Activated naive CD8-positive, alpha-beta T cell treated with anti-CD3 and anti-CD28 coated beads for 36 hours (primary cell): ENCODE measurements around the gene MTTP. TPM values are rescaled to one million over a fixed set of nuclear protein-coding genes. Genes with fewer than 3 reads are reported as not detected.

Source experiments
- DNase-seq: peaks from one replicate; pipeline ENCODE4 v3.0.0; 2021
- H3K27ac Mint-ChIP-seq: one replicate; pipeline ENCODE4 v1.8.0; 2022; ENCODE audit warnings: mild to moderate bottlenecking, moderate library complexity, mixed read lengths
- H3K27me3 Mint-ChIP-seq: one replicate; pipeline ENCODE4 v1.8.0; 2022; ENCODE audit warnings: mild to moderate bottlenecking, mixed read lengths
- H3K36me3 Mint-ChIP-seq: one replicate; pipeline ENCODE4 v1.8.0; 2021; ENCODE audit warnings: mild to moderate bottlenecking, mixed read lengths
- H3K4me1 Mint-ChIP-seq: one replicate; pipeline ENCODE4 v1.8.0; 2021; ENCODE audit warnings: mixed read lengths
- H3K4me3 Mint-ChIP-seq: one replicate; pipeline ENCODE4 v1.8.0; 2022; ENCODE audit warnings: mild to moderate bottlenecking, moderate library complexity, mixed read lengths
- H3K9me3 Mint-ChIP-seq: one replicate; pipeline ENCODE4 v1.8.0; 2022; ENCODE audit warnings: mixed read lengths
- total RNA-seq, 2 experiments: library from RNA; stranded (reverse); gene quantifications; one replicate each; pipeline ENCODE4 v1.2.3, GENCODE V29; 2021

MTTP gene
- total RNA-seq, 2 experiments from 2014 or later = 0.34 to 0.47 TPM

DNA sequence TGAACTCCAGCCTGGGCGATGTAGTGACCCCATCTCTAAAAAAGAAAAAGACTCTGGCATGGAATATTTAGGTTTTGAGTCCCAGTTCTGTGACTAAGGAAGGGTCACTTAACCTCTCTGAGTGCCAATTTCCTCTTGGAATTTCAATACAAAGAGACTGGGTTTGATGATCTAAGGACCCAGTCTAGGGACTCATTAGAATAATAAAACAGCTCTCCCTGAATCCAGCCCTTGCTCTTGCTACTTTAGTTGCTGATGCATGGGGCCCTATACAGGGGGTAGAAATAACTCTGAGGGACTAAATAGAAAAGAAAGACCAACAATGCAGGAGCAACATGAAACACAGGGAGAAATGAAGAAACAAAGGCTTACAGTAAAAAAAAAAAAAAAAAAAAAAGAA is 70.4 kb downstream of the MTTP start:
- H3K27me3 Mint-ChIP-seq = peaks cover 12% of the 10 kb centered on the region
- no peaks in the 10 kb centered on the region for H3K36me3 Mint-ChIP-seq
- no peak for DNase-seq
- no peaks in the 10 kb centered on the region for H3K9me3 Mint-ChIP-seq
- no peak overlapping the region for H3K4me3 Mint-ChIP-seq
- no peaks in the 10 kb centered on the region for H3K4me1 Mint-ChIP-seq
- no peak overlapping the region for H3K27ac Mint-ChIP-seq

DNA sequence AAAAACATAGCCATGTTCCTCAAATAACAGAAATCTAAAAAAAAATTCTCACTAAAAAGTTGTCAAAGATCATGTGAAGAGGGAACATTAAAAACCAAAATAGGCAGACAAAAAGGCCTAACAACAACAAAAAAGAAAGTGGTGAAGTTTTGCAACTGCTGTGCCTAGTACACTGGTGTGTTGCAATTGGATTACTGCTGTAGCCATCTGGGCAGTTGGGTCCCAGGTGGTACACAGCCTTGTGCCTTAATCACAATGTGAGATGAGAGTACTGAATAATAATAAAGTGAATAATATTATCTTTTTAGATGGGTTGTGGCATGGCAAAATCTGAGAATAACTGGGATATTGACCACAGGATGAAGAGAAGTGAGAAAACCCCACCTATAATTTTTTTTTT is 71.0 kb downstream of the MTTP start:
- Mint-ChIP-seq H3K4me1 (no peaks in the 10 kb centered on the region), H3K27ac (no peak overlapping the region), H3K36me3 (no peaks in the 10 kb centered on the region), H3K4me3 (no peak overlapping the region), H3K27me3 (peaks cover 6% of the 10 kb centered on the region), H3K9me3 (no peaks in the 10 kb centered on the region)
- DNase-seq = no peak

DNA sequence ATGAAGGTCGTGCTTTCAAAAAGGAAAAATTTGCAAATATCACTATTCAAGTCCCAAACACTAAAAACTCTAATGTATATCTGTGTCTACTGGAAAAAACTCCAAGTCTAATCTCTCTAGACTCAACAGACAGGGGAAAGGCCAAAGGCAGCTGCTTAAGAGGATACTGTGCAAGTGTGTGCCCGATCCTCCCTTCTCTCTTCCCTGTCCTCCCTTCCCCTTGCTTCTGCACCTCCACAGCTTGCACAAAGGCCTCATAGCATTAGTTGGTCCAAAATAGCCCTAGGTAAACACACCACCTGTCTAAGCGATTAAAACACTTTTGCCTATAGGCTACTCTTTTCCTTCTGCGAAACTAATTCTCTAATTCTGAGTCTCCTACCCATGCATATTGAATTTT is 72.4 kb downstream of the MTTP start:
- Mint-ChIP-seq H3K9me3 (no peaks in the 10 kb centered on the region), H3K4me1 (no peaks in the 10 kb centered on the region), H3K27ac (no peak overlapping the region), H3K27me3 (peaks cover 2% of the 10 kb centered on the region), H3K36me3 (no peaks in the 10 kb centered on the region), H3K4me3 (no peak overlapping the region)
- no peak for DNase-seq

DNA sequence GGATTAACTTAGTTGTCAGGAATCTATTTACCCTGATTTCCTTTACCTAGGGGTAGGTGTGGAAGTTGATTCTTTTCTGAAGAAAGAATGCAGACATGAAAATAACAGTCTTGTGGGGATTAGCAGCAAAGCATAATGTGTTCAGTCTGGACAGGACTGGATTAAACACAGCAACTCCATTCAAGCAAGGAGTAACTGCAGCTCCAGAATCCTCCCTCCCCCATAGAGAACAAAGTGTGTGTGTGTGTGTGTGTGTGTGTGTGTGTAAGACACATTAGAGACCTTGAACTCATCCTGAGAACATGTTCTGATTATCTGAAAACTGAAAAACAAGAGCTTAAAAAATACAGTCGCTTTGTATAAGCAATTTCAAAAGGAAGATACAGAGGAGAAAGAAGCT is 73.7 kb downstream of the MTTP start:
- H3K4me3 Mint-ChIP-seq = no peak overlapping the region
- no peak for DNase-seq
- no peaks in the 10 kb centered on the region for H3K4me1 Mint-ChIP-seq
- no peaks in the 10 kb centered on the region for H3K9me3 Mint-ChIP-seq
- H3K27me3 Mint-ChIP-seq = no peaks in the 10 kb centered on the region
- H3K27ac Mint-ChIP-seq = no peak overlapping the region
- H3K36me3 Mint-ChIP-seq = no peaks in the 10 kb centered on the region

DNA sequence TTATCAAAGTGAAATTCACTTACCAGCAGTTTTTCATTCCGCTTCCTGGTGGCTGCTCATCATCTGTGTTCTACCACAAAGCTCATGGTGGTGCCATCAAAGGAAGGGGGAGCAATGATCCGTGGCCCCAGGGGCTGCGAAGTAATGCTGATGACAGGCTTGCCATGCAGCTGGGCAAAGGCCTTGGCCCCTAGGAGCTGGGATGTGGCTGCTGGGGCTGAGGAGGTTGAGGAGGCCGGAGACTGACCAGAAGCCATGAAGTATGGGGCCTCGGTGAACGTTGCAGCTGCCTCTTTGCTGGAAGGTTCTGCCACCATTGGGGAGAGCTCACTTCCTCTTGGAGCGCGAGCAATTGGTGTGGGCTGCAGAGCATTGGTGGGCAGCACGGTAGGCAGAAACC is 74.6 kb downstream of the MTTP start:
- no peaks in the 10 kb centered on the region for H3K36me3 Mint-ChIP-seq
- peaks cover 3% of the 10 kb centered on the region for H3K27me3 Mint-ChIP-seq
- DNase-seq = no peak
- no peak overlapping the region for H3K4me3 Mint-ChIP-seq
- H3K4me1 Mint-ChIP-seq = no peaks in the 10 kb centered on the region
- H3K27ac Mint-ChIP-seq = no peak overlapping the region
- H3K9me3 Mint-ChIP-seq = no peaks in the 10 kb centered on the region

DNA sequence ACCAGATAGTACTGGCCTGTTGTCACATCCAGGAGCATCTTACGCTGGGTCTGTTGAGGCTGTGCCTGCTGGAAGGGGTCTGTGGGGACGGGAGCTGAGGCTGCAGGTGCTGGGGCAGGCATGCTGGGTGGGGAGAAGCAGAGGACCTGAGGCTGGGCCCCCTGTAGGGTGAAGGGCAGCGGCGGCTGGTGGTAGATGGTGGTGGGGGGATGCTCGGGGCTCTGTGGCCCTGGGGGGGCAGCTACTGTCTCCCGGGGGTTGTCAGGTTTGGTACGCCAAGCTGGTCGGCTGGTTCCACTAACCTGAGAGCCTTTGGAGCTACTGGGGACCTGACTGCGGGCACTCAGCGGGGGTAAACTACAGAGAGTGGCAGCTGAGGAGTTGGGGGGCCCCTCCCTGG is 75.2 kb downstream of the MTTP start:
- H3K4me3 Mint-ChIP-seq = no peak overlapping the region
- H3K36me3 Mint-ChIP-seq = no peaks in the 10 kb centered on the region
- DNase-seq = no peak
- H3K4me1 Mint-ChIP-seq = no peaks in the 10 kb centered on the region
- peaks cover 3% of the 10 kb centered on the region for H3K27me3 Mint-ChIP-seq
- no peak overlapping the region for H3K27ac Mint-ChIP-seq
- H3K9me3 Mint-ChIP-seq = no peaks in the 10 kb centered on the region

DNA sequence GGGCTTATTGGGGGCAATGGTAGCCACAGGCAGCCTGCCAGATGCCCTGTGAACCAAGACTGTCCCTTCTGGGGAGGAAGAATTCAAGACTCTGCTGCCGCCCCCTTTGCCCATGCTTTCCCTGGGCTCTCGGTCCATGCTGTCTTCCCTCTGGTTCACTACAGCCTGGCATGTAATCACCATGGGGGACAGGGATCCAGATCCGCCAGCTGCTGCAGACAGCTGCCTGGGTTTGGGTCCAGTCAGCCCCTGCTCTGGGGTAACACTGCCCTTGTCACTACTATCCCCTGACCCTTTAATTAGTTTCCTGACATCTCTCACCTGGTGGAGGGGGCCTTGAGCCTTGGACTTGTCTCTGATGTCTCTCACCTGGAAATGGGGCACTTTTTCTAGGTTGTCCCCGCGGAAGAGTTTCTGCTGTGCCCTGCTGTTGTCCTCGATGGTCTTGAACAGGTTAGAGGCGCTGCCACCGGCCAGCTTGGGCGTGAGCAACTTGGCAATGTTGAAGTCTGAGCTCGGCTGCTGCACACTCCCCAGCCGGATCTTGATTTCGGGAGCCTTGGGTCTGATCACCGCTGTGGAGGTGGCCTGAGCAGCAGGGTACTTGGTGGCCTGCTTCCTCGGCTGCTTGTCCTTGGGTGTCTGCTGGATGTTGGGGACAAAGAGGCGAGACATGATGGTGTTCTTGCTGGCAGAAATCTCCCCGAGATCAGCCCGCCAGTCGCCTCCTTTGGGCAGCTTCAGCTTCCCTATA is 76.6 kb downstream of the MTTP start:
- H3K9me3 Mint-ChIP-seq = no peaks in the 10 kb centered on the region
- H3K27me3 Mint-ChIP-seq = peaks cover 3% of the 10 kb centered on the region
- no peaks in the 10 kb centered on the region for H3K36me3 Mint-ChIP-seq
- H3K4me3 Mint-ChIP-seq = no peak overlapping the region
- DNase-seq = no peak
- no peaks in the 10 kb centered on the region for H3K4me1 Mint-ChIP-seq
- no peak overlapping the region for H3K27ac Mint-ChIP-seq

DNA sequence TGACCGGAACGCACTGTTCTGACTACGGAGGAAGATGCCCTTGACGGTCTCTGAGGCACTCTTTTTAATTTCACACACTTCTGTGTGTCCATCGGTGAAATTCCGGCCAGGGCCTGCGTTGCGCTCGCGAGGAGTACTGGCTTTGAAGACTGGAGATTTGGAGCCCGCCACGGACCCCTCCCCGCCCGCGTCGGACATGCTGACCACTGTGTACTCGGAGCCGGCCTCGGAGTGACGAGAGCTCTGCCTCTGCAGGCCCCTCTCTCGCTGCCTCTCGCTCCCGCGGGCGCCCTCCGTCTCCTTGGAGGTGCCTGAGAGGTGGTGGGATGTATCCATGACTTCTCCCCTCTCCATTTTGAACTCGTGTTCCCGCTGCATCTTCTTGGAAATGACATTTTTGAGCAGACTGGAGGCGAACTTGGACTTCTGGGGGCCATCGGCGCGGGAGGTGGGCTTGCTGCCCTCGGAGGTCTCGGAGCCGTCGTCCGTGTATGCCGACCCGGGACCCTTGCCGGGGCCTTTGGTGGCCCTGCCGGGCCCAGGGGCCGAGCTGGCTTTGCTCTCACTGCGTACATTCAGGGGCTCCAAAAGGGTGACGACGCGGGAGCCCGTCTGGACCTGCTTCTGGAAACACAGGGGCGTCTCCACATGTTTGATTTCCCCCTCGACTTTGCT is 77.3 kb downstream of the MTTP start:
- no peaks in the 10 kb centered on the region for H3K9me3 Mint-ChIP-seq
- H3K4me1 Mint-ChIP-seq = no peaks in the 10 kb centered on the region
- DNase-seq = no peak
- H3K36me3 Mint-ChIP-seq = no peaks in the 10 kb centered on the region
- H3K4me3 Mint-ChIP-seq = no peak overlapping the region
- no peak overlapping the region for H3K27ac Mint-ChIP-seq
- H3K27me3 Mint-ChIP-seq = peaks cover 3% of the 10 kb centered on the region

DNA sequence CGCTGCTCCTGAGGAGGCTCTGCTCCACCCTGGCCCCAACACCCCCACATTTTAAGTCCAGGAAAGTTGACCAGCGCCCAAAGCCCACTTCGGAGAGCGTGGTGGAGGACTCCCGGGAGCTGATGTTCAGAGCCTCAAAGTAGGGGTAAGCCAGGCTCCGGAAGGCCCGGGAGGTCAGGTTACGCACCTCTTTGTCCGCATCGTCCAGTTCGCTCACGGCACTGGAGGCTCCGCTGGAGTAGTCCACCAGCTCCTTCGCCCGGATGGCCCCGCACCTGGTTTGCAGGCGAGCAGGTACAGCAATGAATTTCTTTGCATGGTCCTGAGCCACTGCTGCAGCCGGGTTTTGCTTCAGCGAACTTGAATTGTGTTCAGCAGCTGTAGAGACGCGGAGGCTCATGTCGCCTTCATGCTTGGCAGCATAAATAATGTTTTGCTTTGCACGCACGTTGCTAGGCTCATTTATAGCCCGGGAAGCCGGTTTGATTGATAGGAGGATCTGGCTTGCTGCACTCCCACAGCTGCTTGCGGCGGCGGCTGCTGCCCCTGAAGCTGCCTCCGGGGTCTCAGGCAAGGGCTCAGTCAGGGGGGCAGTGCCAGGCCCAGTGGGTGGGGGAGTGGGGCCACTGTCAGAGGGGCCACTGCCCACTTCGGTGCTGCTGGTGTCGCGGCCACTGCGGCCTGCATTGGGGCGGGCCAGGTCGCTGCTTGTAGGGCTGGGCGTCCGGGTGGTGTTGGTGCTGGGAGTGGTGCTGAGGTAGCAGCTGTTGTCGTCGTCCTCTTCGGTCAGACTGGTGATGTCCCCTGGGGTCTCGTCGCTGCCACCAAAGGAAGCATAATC is 78.2 kb downstream of the MTTP start:
- Mint-ChIP-seq H3K27ac (no peak overlapping the region), H3K9me3 (no peaks in the 10 kb centered on the region), H3K4me3 (no peak overlapping the region), H3K4me1 (no peaks in the 10 kb centered on the region), H3K36me3 (no peaks in the 10 kb centered on the region), H3K27me3 (peaks cover 3% of the 10 kb centered on the region)
- DNase-seq = no peak

DNA sequence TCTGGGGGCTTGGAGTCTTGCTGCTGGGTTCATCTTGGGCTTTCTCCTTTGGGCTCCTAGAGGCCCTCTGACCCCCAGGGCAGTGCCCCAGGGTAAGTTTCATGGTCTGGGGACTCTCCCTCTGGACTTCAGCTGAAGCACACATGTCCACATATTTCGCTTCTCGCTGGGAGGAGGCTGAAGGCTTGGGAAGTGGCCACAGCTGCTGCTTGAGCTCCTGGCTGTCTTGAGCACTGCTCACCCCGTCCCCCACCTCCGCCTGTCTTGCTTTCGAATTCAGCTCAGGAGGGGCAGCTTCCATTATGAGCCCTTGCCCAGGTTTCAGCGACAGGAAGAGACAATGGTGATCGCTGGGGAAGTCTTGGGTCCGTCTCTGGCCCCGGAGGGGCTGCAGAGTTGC is 79.3 kb downstream of the MTTP start:
- H3K4me3 Mint-ChIP-seq = no peak overlapping the region
- H3K27me3 Mint-ChIP-seq = peaks cover 3% of the 10 kb centered on the region
- no peaks in the 10 kb centered on the region for H3K4me1 Mint-ChIP-seq
- DNase-seq = no peak
- H3K36me3 Mint-ChIP-seq = no peaks in the 10 kb centered on the region
- H3K27ac Mint-ChIP-seq = no peak overlapping the region
- H3K9me3 Mint-ChIP-seq = no peaks in the 10 kb centered on the region

DNA sequence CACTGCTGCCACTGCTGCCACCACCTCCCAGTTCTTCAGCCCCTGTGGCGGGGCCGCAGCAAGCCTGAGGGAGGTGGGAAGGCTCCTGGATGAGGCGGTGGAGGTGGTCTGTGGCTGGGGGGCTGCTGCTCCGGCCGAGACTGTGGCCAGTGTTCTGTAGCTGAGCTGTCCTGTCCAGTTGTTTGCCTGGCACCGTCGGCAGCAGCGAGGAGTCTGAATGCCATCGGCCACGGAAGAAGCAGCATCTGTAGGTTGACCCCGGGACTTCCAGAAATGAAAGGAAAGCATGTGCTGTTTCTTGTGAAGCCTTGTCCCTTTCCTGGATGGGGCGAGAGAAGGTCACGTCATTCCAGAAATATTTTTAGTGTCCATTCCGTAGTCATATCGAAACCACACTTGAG is 79.7 kb downstream of the MTTP start:
- Mint-ChIP-seq H3K4me1 (no peaks in the 10 kb centered on the region), H3K36me3 (no peaks in the 10 kb centered on the region), H3K4me3 (no peak overlapping the region), H3K9me3 (no peaks in the 10 kb centered on the region), H3K27me3 (peaks cover 3% of the 10 kb centered on the region), H3K27ac (no peak overlapping the region)
- DNase-seq = no peak

DNA sequence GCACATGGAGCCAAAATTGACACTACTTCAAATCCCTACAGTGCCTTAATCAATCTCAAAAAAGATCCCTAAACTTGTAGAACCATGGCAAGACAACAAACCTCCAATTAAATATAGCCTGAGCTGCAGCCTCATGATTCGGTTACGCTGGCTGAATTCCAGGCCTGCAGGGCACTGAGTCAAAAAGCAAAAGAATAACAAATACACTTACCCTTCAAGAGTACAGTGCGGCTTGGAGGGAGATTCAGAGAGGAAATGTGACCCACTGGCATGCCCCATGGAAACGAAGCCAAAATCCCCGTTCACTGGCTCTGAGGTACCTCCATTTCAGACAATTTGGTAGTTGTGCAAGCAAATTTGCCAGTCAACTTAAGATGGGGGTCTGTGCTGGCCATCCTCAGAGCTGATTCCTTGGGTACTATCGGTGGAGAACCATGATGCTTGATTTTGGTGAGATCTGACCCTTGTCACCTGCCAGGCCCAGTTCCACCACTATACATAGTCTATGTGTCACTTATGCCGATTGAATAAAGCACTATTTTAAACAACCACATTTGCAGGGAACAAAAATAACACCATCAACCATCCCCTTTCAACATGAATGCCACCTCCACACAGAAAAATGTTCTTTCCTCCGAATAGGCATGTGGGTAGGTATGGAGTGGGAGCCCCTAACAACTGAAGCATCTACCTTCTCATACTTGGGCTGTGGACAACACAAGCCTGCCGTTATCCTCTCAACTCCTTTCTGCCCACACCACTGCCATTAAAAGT is 80.9 kb downstream of the MTTP start:
- Mint-ChIP-seq H3K4me3 (no peak overlapping the region), H3K27me3 (peaks cover 3% of the 10 kb centered on the region), H3K27ac (no peak overlapping the region), H3K36me3 (no peaks in the 10 kb centered on the region), H3K4me1 (no peaks in the 10 kb centered on the region), H3K9me3 (no peaks in the 10 kb centered on the region)
- no peak for DNase-seq

DNA sequence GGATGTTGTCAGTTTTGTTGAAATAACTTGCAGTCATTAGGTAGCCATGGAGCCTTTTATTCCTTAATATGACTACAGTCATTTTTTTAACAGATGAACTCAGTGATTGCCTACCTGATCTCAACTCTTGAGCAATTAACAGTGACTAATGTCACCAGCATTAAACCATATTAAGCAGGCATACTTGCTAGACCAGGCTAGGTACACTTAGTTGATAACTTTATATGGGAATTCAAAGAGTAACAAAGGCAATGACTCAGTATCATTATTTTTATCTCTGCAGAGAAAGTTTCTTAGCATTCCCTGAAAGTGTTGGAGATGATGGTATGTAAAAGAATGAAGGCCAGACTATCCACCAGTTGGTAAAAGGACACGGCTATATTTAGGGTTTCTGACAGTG is 83.2 kb downstream of the MTTP start, which contains the start of gene C4orf54:
C4orf54 (minus strand) TSS at position 31 of the 400 bp plus-strand sequence. CDS start 3,180 bp downstream, outside the sequence.
- no peak for DNase-seq
- Mint-ChIP-seq H3K9me3 (no peaks in the 10 kb centered on the region), H3K27me3 (peaks cover 3% of the 10 kb centered on the region), H3K4me3 (no peak within 1 kb of the TSS), H3K27ac (no peak within 1 kb of the TSS), H3K36me3 (no peaks in the 10 kb centered on the region), H3K4me1 (no peaks in the 10 kb centered on the region)

DNA sequence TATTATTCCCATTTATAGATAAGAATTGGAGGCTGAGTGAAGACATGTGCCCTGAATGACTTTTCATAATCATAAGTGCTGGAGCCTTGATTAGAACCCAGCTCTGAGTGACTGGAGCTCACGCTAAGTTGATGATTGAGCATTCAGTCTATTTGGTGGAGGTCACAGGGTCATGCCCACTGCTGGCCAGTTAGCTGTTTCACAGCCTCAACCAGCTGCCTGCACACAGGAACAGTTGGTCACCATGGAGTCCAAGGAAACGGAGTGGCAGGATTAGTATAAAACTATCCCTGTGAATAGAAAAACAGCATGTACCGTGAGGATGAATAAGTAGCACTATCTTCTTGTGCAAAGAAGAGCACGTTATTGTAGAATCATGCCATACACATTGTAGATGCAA is 84.0 kb downstream of the MTTP start:
- DNase-seq = no peak
- no peaks in the 10 kb centered on the region for H3K9me3 Mint-ChIP-seq
- H3K36me3 Mint-ChIP-seq = no peaks in the 10 kb centered on the region
- no peak overlapping the region for H3K4me3 Mint-ChIP-seq
- H3K27me3 Mint-ChIP-seq = peaks cover 8% of the 10 kb centered on the region
- no peak overlapping the region for H3K27ac Mint-ChIP-seq
- H3K4me1 Mint-ChIP-seq = no peaks in the 10 kb centered on the region

DNA sequence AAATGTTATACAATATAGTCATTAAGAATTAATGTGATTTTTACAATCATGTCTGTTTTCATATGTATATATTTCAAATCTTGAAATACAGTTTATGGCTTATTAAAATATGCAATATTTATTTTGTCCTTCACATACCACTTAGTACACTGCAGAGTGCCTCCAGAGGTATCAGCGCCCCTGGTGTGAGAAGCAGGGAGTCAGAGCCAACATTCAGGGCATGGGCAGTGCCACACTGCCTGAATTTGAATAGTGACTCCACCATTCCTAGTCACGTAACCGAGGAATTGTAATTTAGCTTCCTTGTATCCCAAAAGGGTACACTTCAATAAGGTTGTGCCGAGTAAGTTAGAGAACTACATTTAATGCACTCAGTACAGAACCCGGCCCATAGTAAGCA is 87.3 kb downstream of the MTTP start:
- H3K4me1 Mint-ChIP-seq = no peaks in the 10 kb centered on the region
- no peak overlapping the region for H3K4me3 Mint-ChIP-seq
- H3K27me3 Mint-ChIP-seq = peaks cover 5% of the 10 kb centered on the region
- no peak for DNase-seq
- H3K27ac Mint-ChIP-seq = no peak overlapping the region
- H3K9me3 Mint-ChIP-seq = no peaks in the 10 kb centered on the region
- H3K36me3 Mint-ChIP-seq = no peaks in the 10 kb centered on the region
